Gastrocnemius medialis (tissue), 4 donors: ENCODE data around the gene TNRC6A.

Source experiments
- POLR2A ChIP-seq, 2 donors: fragments of 450-650 bp; IDR thresholded peaks; one replicate each; pipeline ENCODE4 v1.6.1; 2017; ENCODE audit warnings: antibody characterized with exemption in 2 of 2, mild to moderate bottlenecking in 2 of 2, moderate library complexity in 2 of 2
- TF ChIP-seq, protein P1 (sequence below), 5 experiments: fragments of 450-650 bp in 3 of 5; fragments of 200-600 bp in 2 of 5; sonication (generic) in 2 of 5; IDR thresholded peaks in 4 of 5; conservative IDR thresholded peaks in 1 of 5; 1 replicate in 4 of 5; 2 replicates in 1 of 5; pipeline ENCODE4 v1.5.1; 2016 to 2019; ENCODE audit warnings: antibody characterized with exemption in 5 of 5, mild to moderate bottlenecking in 3 of 5, moderate library complexity in 3 of 5

DNA sequence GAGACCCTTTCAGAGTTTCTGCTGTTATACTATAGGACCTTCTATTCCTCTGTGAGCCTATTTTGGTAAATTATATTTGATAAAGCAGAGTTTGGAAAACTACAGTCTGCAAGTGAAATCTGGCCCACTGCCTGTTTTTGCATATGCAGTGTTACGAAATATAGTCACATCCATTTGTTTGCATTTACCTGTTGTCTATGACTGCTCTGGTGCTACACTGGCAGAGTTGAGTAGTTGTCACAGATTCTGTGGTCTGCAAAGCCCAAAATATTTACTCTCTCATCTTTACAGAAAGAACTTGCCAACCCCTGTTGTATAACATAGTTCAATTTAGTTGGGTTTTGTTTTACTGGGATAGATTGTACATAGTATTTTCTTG lies 42.3 kb downstream of the TNRC6A start:
- TF ChIP-seq, protein P1, sequence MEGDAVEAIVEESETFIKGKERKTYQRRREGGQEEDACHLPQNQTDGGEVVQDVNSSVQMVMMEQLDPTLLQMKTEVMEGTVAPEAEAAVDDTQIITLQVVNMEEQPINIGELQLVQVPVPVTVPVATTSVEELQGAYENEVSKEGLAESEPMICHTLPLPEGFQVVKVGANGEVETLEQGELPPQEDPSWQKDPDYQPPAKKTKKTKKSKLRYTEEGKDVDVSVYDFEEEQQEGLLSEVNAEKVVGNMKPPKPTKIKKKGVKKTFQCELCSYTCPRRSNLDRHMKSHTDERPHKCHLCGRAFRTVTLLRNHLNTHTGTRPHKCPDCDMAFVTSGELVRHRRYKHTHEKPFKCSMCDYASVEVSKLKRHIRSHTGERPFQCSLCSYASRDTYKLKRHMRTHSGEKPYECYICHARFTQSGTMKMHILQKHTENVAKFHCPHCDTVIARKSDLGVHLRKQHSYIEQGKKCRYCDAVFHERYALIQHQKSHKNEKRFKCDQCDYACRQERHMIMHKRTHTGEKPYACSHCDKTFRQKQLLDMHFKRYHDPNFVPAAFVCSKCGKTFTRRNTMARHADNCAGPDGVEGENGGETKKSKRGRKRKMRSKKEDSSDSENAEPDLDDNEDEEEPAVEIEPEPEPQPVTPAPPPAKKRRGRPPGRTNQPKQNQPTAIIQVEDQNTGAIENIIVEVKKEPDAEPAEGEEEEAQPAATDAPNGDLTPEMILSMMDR (IDR thresholded peaks at IDR 0.05 in 4 of 5, conservative IDR thresholded peaks at IDR 0.05 in 1 of 5), result no peak
- no peak for TF ChIP-seq POLR2A (IDR thresholded peaks at IDR 0.05)
